Putamen (tissue), 1 donor: ENCODE results near the gene ANAPC1.
"Not testable (repeated sequence)": the region's sequence is repeated elsewhere in the genome, so short reads cannot be mapped to it uniquely, and the experiment has no call there.

Source experiments
- DNase-seq: peaks from one replicate; pipeline ENCODE4 v3.0.0-alpha.2; 2016; ENCODE audit warnings: low spot score

ANAPC1 gene

DNA sequence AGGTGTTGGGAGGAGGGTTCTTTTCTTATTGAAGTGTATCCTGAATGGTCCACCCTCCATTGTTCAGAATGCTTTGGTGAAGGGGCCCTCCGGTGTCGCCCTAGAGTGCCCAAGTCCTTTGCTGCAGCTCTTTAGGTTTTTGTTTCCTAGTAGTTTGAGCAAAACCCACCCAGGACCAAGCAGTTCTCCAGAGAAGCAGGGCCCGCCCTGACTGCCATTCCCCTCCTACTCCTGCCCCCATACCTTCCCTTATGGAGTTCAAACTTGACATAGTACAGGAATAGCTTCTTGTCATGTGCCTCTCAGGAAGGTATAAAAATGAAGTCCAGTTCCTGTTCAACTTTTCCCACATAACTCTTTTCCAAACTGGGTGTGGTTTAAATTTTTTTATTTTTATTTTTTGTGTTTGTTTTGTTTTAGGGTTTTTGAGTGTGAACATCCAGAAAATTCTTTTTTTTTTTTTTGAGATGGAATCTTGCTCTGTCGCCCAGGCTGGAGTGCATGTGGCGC lies 20.0 kb upstream of the ANAPC1 start:
- DNase-seq, result peak; percentile 77

DNA sequence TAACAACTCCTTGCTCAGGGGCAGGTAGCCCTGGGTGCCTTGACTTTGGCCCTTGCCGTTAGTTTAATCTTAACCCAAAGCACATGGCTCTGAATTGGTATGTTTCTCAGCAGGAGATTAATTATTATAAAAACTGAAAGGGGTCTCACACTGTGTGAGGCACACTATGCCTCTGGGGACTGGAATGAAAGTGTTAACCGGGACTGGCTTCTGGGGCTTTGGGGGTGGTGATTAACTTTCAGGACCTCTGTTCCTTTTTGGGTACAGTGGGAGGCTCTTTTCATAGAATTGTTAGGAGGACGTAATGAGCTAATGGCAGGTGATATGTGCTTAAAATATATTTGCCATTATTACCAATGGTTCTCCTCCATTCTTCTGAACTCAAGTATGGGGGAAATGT lies 19.5 kb upstream of the ANAPC1 start:
- DNase-seq, result peak; percentile 74

DNA sequence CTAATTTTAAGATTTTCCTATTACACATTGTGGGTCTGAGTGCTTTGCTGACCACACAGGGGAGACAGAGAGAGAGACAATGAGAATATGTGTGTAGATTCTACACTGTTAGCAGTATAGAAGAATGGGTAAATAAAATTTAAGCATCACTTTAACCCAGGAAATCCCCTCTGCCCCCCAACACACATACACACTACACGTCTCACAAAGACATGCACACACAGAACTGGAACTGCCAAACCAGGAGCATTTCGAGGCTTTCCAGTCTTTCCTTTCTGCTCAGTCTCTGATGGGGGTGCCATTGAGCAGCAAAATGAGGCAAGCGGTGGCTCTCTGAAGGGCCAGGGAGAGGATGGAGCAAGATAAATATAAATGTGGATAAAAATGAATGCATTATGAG lies 16.9 kb upstream of the ANAPC1 start:
- peak; percentile 63 for DNase-seq

DNA sequence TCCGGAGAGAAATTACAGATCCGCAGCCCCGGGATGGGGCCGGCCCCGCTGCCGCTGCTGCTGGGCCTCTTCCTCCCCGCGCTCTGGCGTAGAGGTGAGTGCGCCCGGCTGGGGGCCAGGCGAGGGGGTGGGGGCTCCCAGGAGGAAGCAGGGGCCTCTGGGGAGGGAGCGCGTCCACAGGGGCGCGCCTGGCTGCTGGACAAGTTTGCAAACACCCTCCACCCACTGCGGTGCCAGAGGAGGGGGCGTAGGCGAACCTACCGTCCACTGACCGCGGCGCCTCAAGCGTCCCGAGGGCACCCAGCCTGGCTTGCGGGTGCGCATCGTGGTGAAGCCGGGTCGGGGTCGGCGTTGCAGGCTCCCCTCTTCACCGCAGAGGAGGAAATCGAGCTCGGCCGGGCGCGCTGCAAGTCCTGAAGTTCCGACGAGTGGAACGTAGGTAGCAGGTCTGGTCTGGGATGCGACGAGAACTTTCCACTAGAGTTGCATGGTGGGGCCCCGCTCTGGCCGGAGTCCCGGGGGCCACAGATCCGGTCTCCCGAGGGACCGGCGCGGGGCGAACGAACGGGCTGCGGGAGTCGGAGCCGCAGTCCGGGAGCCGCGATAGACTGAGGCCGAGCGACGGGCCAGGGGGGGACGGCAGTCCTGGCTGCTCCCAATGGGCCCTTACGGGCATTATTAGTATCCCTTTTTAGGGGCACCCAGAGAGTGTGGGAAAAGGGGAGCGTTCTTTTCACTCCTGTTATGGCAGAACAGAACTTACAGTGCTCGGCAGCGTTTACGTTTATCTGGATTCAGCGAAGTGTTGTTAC lies 14.9 kb upstream of the ANAPC1 start:
- no peak for DNase-seq

DNA sequence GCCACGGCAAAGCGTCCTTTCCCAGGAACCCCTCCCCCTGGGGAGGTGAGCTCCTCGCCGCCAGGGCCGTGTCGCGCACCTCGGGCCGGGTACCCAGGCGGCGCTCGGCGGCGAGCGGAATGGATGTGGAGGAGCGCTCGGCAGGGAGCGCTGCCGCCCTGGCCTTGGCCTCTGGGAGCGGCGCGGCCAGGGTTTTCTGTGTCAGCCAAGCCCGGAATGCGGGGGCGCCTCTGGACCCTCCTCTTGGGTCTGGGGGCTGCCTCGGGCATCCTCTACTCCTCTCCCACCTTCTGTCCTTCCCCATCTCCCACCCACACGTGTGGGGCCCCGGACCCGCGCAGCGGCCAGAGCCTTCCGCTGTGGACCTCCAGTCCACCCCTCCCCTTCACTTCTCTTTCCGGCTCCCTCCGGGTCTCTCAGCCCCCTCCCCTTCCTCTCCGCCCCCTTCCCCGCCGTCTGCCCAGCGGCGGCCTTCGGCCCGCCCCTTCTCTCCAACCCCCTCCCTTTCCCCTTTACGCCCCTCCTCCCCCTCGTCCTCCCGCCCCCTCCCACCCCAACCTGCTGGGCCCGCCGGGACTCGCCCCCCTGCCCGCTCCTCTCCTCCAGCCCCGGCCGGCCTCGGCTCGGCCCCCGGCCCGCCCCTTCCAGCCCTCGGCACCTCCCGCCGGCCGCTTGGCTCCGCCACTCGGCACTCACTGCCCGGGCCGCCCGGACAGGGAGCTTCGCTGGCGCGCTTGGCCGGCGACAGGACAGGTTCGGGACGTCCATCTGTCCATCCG lies 14.1 kb upstream of the ANAPC1 start, which contains the start of gene MERTK:
Gene MERTK, plus strand, starts transcription at position 684 of the 779 bp plus-strand sequence. CDS start 129 bp downstream, outside the sequence.
- peak; percentile 77 for DNase-seq

DNA sequence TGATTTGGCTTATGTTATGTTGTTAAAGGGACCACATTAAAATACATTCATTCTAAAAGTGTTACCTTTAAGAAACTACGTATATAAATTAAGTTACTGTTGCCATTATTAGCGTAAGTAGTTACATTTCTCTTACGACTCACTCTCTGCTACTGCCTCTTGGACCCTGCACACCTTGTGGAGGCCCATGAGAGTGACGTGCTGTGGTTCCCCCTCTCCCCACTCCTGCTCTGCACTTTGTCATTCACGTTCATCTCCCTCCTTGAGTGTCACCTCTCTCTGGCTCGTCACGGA lies 13.6 kb upstream of the ANAPC1 start:
- no peak for DNase-seq

GRCh38 chr2:111896576-111896975 lies 12.6 kb upstream of the ANAPC1 start:
- DNase-seq, result no peak

- DNase-seq, result no peak
Observed at GRCh38 chr2:111896024-111896423, 12.0 kb upstream of the ANAPC1 start.

DNA sequence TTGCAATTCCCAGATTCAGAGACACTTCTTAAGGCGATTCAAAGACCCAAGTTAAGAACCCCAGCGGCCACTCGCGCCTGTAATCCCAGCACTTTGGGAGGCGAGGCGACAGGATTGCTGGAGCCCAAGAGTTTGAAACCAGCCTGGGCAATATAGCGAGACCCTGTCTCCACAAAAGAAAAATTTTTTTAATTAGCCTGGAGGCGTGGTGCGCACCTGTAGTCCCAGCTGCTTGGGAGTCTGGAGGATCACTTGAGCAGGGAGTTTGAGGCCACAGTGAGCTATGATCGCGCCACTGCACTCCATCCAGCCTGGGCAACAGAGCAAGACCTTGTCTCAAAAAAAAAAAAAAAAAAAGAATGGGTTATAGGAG lies 585 bp upstream of the ANAPC1 start:
- no peak for DNase-seq

DNA sequence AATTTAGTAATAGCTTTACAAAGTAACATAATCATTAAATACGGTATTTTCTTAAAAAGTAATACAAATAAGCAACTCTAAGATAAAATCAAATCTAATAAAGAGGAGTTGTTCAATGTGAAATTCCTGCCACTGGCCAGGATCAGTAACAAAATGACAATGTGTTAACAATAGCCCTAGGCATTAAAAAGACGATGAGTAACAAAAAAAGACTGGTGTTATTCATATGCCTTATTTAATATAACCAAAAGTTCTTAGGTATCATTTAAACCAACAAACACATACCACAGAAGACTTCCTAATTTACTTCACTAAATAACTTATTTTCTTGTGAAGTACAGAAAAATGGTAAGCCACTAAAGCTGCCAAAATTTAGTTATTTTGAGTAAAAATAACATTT lies 11.2 kb downstream of the ANAPC1 start:
- DNase-seq, result not testable (repeated sequence)

DNA sequence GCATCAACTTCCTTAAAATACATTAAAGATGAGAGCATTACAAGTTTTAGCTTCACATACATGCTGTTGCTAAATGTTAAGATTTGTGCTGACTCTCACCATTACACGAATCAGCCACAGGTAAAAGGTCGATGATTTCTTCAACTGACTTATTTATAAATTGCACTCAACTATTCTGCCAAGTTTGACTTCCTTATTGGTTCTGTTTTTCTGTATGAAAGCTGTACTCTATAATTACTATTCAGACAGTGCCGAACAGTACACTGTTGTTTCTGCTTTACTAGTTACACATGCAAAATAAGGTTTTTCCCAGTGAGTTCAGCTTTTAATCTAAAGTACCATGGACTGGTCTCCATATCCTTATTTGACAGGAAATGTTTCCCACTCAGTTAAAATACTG lies 18.9 kb downstream of the ANAPC1 start:
- not testable (repeated sequence) for DNase-seq

GRCh38 chr2:111860005-111860404 lies 24.0 kb downstream of the ANAPC1 start:
- DNase-seq, result not testable (repeated sequence)

GRCh38 chr2:111852544-111852943 lies 31.4 kb downstream of the ANAPC1 start:
- DNase-seq, result not testable (repeated sequence)

DNA sequence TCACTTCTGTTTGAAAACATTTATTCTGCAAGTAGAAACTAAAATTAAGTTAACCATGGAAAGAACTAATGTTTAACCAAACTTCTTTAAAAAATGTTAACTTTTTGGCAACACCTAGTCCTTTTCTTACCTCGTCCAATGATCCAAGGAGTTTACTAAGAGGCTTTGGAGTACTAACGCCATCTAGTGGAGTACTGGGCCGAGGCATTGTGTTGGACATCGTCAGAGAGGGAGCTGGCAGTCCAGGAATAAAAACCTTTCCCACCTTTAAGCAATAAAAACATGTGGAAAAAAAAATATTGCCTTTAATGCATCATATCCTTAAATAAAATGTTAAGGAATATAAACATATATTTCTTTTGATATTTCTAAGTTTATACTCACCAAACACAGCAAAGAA lies 33.3 kb downstream of the ANAPC1 start:
- not testable (repeated sequence) for DNase-seq

DNA sequence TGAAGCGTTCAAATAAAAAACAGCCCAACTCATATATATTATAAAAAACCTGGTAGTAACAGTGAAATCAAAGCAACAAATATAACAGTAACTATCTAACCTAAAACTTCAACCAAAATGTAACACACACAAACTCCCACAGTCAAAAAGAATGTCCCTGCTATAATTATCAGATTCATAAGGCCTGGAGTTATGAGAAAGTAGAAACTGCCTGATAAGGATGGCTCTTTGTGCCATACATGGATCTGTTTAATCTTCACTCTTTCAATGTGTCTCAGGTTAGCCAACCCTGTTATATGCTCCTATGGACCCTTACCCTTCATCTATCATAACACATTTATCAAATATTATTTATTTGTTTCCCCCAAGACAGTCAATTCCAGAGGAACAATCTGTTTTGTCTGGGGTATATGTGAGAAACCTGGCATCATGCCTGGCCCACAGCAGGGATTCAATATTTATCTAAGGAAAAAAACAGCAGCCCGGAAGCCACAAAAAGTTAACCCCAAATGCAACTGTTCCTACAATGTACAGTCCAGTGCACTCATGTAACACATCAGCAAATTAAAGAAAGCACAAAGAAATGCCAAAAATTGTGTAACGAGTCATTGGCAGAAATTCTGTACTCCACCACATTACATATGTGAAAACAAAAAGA lies 44.2 kb downstream of the ANAPC1 start:
- DNase-seq, result not testable (repeated sequence)

DNA sequence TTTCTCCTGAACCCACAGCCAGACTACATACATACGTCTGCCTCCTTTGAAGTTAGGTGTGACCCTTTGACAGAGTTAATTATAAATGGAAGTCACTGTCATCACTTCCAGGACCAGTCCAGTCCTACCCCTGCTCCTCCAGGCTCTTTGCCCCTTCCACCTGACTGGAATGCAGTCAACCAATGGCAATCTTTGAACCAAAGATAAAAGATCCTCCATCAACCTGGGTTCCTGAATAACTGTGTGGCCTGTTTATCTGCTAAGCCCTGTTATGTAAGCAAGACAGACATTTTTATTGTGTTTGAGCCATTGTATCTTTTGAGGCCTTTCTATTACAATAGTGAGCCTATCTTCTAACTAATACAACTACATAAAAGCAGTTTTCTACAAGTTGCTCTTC lies 45.0 kb downstream of the ANAPC1 start:
- DNase-seq, result not testable (repeated sequence)

DNA sequence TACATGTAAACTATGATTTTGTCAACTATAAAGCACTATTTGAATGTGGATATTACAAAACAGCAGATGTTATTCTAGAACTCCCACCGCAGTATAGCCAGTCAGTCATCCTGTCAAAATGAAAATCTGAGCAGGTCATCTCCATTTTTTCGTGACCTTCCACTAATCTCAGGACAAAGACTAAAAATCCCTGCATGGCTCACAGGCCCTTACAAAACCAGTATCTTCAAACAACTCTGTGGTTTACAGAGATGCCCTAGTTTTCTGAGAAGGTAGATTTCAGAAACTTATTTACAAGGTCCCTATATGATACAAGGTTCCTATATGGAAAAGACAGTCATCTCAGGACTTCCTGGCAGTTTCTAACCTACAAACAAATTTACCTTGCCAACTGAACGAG lies 49.8 kb downstream of the ANAPC1 start:
- DNase-seq, result not testable (repeated sequence)

DNA sequence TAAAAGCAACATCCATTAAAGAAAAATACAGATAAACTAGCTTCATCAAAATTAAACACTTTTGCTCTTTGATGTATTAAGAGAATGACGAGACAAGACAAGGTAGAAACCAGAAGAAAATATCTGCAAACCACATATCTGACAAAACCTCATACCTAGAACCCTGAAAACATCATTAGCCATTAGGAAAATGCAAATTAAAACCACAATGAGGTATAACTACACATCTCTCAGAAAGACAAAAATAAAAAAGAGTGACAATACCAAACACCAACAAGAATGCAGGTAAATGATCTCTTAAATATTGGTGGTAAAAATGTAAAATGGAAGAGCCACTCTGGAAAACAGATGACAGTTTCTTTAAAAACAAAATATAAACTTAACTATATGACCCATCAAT lies 53.5 kb downstream of the ANAPC1 start:
- not testable (repeated sequence) for DNase-seq

- DNase-seq, result not testable (repeated sequence)
Observed at GRCh38 chr2:111828217-111828766, 55.7 kb downstream of the ANAPC1 start.

DNA sequence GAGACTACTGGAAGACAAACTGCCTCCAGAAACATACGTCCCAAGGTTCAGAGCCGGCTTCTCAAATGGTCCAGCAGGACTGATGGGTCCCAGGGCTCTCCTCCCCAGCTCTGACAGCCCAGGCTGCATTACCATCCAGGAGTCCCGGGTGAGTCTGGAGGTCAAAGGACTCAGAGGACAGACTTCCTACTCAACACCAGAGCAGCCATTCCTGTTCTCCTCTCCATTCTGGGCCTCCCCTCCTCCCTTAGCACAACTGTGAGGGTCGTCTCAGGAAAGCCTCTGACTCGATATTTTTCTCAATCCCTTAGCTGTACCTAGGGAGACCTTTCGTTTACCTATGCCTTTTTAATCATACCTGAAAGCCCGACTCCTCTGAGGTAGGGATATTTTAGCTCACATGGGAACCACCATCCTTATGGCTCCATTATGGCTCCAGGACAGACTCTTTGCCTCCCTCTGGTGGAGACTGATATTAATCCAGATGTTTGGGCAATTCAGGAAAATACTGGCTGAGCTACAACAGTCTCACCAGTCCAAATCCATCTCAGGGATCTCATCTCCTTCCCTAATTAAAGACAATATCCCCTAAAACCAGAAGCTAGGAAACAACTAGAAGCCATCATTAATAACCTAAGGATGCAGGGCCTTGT lies 70.9 kb downstream of the ANAPC1 start:
- DNase-seq, result not testable (repeated sequence)

- DNase-seq, result not testable (repeated sequence)
Observed at GRCh38 chr2:111790633-111791032, 93.4 kb downstream of the ANAPC1 start.

GRCh38 chr2:111784081-111784480 lies 99.9 kb downstream of the ANAPC1 start:
- not testable (repeated sequence) for DNase-seq
